Adrenal gland (tissue), 5 donors: ENCODE data around the gene GYPC.

Source experiments
- POLR2A ChIP-seq, 2 donors: fragments of 450-650 bp; IDR thresholded peaks; one replicate each; pipeline ENCODE4 v1.6.1; 2017; ENCODE audit warnings: antibody characterized with exemption in 2 of 2, mild to moderate bottlenecking in 2 of 2, moderate library complexity in 1 of 2
- TF ChIP-seq, protein P1 (sequence below), 6 experiments: fragments of 450-650 bp in 4 of 6; fragments of 200-600 bp in 2 of 6; sonication (generic) in 1 of 6; IDR thresholded peaks; 1 replicate in 5 of 6; 2 replicates in 1 of 6; pipeline versions ENCODE4 v1.5.1 to v1.8.0; 2016 to 2021; ENCODE audit warnings: antibody characterized with exemption in 6 of 6, mild to moderate bottlenecking in 2 of 6, moderate library complexity in 1 of 6
- donor health status: DM: no; HTN: no; CAD: no.

DNA sequence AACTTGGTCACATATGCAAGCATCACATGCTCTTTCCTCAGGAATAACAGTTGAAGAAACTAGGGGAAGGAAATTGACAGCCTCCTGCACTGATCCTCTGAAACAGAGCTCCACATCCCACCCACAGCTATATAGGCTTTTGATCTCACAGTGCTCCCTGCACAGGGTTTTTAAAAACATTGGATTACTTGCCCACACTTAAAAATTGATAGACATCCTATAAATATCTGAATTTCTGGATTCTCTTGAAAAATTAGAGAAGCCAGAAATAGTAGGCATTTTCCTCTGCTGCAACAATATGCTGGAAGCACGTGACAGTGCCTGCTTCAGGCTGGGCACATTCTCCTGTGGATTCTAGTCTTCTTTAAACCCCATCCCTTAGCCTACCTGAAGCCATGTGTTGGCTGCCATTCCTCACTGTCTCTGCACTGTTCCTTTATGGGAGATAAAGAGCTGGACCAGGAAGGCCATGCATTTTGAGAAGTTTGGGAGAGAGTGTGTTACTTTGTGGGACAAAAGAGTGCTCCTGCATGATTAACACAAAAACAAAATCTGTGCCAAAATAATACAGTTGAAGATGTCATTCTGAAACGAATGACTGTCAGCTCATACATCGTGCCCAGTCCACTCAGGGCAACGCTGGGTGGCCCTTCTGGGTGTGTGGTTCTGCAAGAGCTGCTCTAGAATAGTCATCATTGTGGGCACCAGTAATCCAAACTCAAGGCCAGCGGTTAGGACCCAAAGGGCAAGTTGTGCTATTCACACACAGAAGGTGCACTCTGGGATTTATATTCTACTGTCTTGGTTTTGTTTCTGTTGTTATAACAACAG is 59.8 kb downstream of the GYPC start:
- TF ChIP-seq, protein P1, sequence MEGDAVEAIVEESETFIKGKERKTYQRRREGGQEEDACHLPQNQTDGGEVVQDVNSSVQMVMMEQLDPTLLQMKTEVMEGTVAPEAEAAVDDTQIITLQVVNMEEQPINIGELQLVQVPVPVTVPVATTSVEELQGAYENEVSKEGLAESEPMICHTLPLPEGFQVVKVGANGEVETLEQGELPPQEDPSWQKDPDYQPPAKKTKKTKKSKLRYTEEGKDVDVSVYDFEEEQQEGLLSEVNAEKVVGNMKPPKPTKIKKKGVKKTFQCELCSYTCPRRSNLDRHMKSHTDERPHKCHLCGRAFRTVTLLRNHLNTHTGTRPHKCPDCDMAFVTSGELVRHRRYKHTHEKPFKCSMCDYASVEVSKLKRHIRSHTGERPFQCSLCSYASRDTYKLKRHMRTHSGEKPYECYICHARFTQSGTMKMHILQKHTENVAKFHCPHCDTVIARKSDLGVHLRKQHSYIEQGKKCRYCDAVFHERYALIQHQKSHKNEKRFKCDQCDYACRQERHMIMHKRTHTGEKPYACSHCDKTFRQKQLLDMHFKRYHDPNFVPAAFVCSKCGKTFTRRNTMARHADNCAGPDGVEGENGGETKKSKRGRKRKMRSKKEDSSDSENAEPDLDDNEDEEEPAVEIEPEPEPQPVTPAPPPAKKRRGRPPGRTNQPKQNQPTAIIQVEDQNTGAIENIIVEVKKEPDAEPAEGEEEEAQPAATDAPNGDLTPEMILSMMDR (IDR thresholded peaks at IDR 0.05), result no peak
- no peak for TF ChIP-seq POLR2A (IDR thresholded peaks at IDR 0.05)
